ENCODE results near the gene CBX3.
"Not testable (repeated sequence)": the region's sequence is repeated elsewhere in the genome, so short reads cannot be mapped to it uniquely, and the experiment has no call there.

The CBX3 gene

GRCh38 chr7:26193432-26194207, 7.9 kb upstream of the CBX3 start:
- peak; percentile 6; the same call in 2 of the 3 replicates for ATAC-seq
- TF ChIP-seq SNAI2 (CRISPR knock-in tag; IDR thresholded peaks at IDR 0.05) (no peak), CSRNP3 (CRISPR knock-in tag; IDR thresholded peaks at IDR 0.05) (no peak), ZNF70 (CRISPR knock-in tag; IDR thresholded peaks at IDR 0.05) (no peak), ZFP30 (CRISPR knock-in tag; IDR thresholded peaks at IDR 0.05) (no peak), ARNTL (CRISPR knock-in tag; IDR thresholded peaks at IDR 0.05; ENCODE audit: borderline replicate concordance, low read depth) (no peak), TSHZ2 (CRISPR knock-in tag; IDR thresholded peaks at IDR 0.05) (no peak)

GRCh38 chr7:26194764-26195163, 6.8 kb upstream of the CBX3 start:
- not testable (repeated sequence) for ATAC-seq

GRCh38 chr7:26195182-26195581, 6.4 kb upstream of the CBX3 start:
- TF ChIP-seq ARNTL (CRISPR knock-in tag; IDR thresholded peaks at IDR 0.05; ENCODE audit: borderline replicate concordance, low read depth) = no peak
- TF ChIP-seq RARB (CRISPR knock-in tag; IDR thresholded peaks at IDR 0.05) = no peak
- no peak for TF ChIP-seq ZNF70 (CRISPR knock-in tag; IDR thresholded peaks at IDR 0.05)
- no peak; the same call in 1 of the 2 replicates for TF ChIP-seq CSRNP3 (CRISPR knock-in tag; IDR thresholded peaks at IDR 0.05)
- no peak for TF ChIP-seq OSR1 (CRISPR knock-in tag; IDR thresholded peaks at IDR 0.05)
- TF ChIP-seq TOX (CRISPR knock-in tag; IDR thresholded peaks at IDR 0.05; ENCODE audit: borderline replicate concordance) = no peak
- TF ChIP-seq PPARA (CRISPR knock-in tag; IDR thresholded peaks at IDR 0.05; ENCODE audit: borderline replicate concordance) = no peak
- no peak for TF ChIP-seq TSHZ2 (CRISPR knock-in tag; IDR thresholded peaks at IDR 0.05)
- TF ChIP-seq ZC3H10 (CRISPR knock-in tag; IDR thresholded peaks at IDR 0.05) = no peak
- ATAC-seq = no peak

- no peak for ATAC-seq
- TF ChIP-seq PATZ1 (CRISPR knock-in tag; IDR thresholded peaks at IDR 0.05; ENCODE audit: borderline replicate concordance) (peak; percentile 14; the same call in 1 of the 2 replicates), ESRRG (CRISPR knock-in tag; IDR thresholded peaks at IDR 0.05) (no peak), ZNF70 (CRISPR knock-in tag; IDR thresholded peaks at IDR 0.05) (0 out of 2 replicates have a peak, but pooled peaks have one; percentile 22)
Observed at GRCh38 chr7:26195867-26196657, 5.5 kb upstream of the CBX3 start.

All from SK-N-SH treated with all-trans-retinoic acid at 6 μM for 48 hours (cell line).